ENCODE measurements around the gene RBX1.

DNA sequence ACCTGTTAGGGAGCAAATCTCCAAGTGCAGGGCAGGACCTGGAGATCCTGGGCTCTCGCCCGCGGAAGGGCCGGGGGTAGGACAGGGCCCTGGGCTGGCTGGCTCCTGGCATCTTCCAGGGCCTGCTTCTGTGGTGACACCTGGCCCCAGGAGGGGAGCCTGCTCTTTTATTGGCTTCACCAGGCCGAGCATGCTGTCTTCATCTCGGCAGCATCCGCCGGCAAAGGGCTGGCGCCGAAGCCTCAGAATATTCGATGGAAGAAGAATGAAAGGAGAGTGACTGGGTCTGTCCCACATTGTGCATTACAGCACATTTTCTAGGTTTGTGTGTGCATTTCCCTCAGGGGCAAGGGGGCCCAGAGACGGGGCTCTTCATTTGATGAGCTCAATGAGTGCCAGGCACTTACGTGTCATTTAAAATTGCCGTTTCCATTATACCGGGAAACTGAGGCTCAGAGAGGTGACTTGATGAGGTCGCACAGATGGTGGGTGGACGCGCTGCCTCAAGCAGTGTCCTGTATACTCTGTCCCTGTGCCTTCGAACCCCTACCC is 70.0 kb downstream of the RBX1 start:
- TF ChIP-seq, protein P1, sequence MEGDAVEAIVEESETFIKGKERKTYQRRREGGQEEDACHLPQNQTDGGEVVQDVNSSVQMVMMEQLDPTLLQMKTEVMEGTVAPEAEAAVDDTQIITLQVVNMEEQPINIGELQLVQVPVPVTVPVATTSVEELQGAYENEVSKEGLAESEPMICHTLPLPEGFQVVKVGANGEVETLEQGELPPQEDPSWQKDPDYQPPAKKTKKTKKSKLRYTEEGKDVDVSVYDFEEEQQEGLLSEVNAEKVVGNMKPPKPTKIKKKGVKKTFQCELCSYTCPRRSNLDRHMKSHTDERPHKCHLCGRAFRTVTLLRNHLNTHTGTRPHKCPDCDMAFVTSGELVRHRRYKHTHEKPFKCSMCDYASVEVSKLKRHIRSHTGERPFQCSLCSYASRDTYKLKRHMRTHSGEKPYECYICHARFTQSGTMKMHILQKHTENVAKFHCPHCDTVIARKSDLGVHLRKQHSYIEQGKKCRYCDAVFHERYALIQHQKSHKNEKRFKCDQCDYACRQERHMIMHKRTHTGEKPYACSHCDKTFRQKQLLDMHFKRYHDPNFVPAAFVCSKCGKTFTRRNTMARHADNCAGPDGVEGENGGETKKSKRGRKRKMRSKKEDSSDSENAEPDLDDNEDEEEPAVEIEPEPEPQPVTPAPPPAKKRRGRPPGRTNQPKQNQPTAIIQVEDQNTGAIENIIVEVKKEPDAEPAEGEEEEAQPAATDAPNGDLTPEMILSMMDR (IDR thresholded peaks at IDR 0.05; ENCODE audit: low read depth, low read length): no peak
- no peak for TF ChIP-seq EZH2phosphoT487 (IDR thresholded peaks at IDR 0.05; ENCODE audit: low read depth)

Data from OCI-LY3 (cell line).